GM18951 (cell line): Measurements from ENCODE around the gene PANK2.
"Not testable (repeated sequence)": the region's sequence is repeated elsewhere in the genome, so short reads cannot be mapped to it uniquely, and the experiment has no call there.

Experiments used
- POLR2A ChIP-seq: IDR thresholded peaks from 4 replicates; pipeline ENCODE4 v1.6.1; 2011; ENCODE audit warnings: mild to moderate bottlenecking; ENCODE audit not compliant: insufficient read length, insufficient read depth; ENCODE audit errors: extremely low read depth
- in situ Hi-C: fragments of 300-500 bp; cut with MboI; formaldehyde crosslinking; loops from one replicate; pipeline ENCODE4 v1.12.0; 2022; ENCODE audit warnings: low sequenced_read_pairs, mixed read lengths, inconsistent platforms; ENCODE audit not compliant: unreplicated experiment

Gene PANK2

DNA sequence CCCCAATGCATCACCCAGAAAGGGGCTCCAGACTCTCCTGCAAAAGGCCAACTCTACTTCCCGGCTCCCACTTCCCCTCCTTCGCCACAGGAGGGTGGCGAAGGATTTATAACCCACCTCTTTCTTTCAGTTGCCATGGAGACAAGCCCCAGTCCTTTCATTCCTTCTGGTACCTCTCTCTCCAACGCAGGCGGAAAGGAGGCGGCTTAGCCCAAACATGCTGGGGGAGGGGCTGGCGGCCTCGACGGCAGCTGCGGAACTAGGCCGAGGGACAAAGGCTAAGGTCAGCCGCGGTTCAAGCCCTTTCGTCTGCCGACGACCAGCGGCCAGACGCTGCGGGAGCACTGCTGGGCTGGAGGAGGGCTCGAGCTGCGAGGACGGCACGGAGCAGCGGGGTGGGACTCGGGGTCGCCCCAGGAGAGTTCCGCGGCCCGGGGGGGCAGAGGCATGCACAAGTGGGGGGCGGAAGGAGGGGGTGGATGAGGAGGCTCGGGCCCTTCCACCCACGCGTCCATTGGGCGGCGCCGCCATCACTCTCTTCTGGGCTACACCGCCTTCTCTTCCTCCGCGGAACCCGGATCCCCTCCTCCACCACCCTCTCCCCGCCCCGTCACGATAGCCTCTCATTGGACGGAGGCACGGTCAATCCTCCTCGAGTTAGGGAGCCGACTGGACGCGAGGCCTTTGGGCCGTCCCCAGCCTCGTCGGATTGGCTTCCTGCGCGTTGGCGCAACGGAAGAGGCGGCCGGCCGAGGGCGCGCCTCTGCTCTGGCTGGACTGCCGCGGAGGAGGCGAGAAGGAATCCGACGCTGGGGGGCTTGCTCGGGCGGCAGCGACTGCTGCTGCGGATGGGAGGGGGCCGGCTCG lies at the start of gene PANK2:
PANK2 (plus strand) TSS at position 766 of the 867 bp plus-strand sequence.
- in situ Hi-C loops: no loop called here
- TF ChIP-seq POLR2A: peak; percentile 80

DNA sequence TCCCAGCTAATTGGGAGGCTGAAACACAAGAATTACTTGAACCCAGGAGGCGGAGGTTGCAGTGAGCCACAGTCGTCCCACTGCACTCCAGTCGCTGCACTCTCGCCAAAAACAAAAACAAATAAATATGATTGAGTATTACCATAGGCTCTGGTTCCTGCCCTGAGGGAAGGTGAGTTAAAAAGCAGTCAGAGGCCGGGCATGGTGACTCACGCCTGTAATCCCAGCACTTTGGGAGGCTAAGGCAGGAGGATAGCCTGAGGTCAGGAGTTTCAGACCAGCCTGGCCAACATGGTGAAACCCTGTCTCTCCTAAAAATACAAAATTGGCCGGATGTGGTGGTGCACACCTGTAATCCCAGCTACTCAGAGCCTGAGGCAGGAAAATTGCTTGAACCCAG lies 49.0 kb upstream of the PANK2 start:
- in situ Hi-C loops: not testable (repeated sequence)

DNA sequence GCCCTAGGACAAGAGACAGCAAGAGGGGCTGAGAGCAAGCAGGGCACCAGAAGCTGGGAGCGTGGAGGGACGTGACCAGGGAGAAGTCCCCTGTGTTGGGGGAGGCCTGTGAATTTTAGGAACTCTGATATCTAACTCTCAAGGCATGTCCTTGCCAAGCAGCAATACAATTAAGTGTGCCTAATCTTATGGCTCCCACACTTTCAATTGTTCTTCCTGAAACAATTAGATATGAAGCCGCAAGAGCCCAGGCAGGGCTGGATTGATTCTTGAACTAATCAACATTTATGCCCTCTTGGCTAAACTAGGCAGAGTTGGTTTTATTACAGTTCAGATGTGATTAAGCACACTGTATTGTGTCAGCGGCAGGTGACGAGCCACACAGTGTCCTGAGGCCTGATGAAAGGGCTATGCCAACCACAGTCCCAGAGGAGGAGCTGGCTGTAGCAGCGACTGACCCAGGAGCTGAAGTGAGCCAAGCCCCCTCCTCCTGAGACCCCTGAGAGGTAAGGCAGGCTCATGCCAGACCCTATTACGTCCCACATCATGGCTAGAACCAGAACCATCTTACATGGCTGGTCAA lies 46.7 kb upstream of the PANK2 start:
- in situ Hi-C loops: no loop called here
- no peak for TF ChIP-seq POLR2A

DNA sequence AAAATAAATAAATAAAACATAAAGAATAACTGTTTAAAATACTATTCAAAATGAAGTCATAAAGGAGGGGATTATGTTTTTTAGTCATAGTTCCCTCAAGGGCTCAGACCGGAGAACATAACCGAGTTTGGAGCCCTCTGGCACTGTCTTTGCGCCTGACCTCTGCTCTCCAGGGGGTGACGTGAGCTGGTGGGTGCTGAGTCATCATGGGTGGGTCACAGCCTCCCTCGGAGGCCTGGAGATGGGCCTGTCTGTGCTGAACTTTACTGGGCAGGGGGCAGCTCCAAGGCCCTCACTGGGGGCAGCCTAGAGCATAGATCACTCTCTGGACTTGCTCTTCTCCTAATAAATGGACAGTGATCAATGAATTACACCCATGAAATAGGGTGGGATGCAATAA lies 45.7 kb upstream of the PANK2 start:
- in situ Hi-C loops: no loop called here
- no peak for TF ChIP-seq POLR2A

DNA sequence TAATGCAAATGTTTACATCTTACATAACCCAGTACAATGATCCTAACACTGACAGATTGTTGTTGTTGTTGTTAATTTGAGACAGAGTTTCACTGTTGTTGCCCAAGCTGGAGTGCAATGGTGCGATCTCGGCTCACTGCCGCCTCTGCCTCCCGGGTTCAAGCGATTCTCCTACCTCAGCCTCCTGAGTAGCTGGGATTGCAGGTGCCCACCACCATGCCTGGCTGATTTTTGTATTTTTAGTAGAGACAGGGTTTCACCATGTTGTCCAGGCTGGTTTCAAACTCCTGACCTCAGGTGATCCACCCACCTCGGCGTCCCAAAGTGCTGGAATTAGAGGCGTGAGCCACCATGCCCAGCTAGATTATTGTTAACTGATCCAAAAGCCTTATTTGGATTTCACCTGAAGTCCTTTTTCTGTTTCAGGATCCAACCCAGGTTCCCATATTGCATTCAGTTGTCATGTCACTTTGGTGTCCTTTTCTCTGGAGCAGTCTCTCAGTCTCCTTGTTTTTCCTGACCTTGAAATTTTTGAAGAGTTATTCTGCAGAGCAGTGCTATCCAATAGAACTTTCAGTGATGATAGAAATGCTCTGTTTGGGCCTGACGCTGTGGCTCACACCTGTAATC lies 45.1 kb upstream of the PANK2 start:
- in situ Hi-C loops: not testable (repeated sequence)

DNA sequence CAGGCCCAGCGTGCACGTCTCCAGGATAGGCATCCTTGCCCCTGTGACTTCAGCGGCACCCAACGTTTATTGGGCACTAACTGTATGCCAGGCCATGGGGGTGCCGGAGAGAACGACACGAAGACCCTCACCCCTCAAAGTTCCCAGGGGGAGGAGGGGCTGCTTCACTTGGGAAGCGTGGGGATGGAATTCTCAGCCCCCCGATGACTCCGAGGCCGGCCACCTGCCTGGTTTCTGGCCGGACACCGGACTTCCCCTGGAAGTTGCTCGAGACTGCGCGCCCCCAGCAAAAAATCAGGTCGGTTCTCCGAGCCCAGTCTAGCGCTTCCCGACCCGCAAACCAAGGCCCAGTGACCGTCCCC lies 42.8 kb upstream of the PANK2 start:
- no peak for TF ChIP-seq POLR2A
- in situ Hi-C loops: no loop called here

DNA sequence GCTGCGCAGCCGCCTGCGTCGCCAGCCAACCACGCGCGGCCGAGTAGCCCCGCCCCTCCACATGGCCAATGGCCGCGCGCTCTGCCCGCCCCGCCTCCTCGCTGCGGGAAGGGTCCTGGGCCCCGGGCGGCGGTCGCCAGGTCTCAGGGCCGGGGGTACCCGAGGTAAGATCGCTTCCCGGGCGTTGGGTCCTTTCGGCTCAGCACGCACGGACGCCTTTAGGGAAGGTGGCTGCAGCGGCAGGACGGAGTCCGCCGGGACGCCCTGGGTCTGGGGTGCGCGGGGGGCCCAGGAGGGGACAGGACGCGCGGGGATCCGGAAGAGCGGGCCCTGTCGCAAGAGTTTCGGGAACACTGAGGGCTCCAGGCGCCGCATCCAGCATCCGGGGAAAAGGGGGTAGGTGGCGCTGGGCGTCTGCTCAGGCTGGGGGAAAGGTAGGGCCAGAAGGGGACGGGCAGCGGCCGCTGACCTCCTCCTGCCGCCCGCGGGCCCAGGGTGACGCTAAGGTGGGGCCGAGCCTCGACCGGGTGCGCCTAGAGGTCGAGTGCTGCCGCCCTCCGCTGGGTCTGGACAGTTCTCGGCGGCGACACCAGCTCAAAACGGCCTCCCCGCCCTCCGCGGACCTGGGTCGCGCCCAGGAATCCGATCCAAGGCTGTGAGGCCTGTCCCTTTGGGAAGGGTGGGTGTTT lies 42.3 kb upstream of the PANK2 start, which contains the start of gene MAVS:
MAVS (plus strand) TSS at position 95 of the 689 bp plus-strand sequence. CDS start 7,791 bp downstream, outside the sequence.
- peak; percentile 90 for TF ChIP-seq POLR2A
- in situ Hi-C loops: no loop called here

DNA sequence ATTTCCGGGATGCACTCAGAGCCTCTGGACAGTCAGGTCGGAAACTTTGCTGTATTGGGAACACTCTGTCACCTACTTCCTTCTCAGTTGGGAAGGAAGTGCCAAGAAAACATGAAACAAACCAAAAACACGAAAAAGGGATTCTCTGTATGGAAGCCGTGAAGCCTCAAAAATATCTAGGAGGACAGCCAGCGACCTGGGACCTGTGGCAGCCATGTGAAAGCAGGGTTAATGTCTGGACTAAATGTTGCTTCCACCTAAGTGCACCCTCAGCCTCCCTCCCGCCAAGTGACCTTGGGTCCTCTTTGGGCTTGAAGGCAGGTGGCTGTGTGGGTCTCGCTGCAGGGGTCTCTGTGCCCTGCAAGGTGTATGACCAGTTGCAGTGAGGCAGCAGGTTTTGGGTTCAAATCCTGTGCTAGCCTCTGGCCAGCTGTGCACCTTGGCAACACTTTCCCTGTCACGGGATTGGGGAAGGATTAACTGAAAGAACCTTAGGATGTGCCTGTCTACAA lies 41.7 kb upstream of the PANK2 start:
- in situ Hi-C loops: no loop called here

DNA sequence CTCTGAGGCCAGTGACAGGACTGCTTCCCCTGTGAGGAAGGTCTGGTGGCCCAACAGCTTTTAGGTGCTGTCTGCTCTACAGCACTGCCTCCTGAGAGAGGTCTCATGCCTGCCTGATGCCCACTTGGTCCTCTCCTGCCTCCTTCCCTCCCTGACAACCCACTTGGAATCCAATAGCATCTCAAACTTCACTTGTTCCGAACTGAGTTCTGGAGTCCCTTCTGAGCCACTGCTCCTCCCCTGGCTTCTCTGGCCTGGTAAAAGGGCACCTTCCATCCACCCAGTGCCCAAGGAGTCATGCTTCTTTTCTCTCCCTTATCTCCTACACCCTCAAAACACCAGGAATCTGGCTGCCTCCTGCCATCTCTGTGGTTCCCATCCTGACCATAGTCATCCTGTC lies 40.6 kb upstream of the PANK2 start:
- in situ Hi-C loops: no loop called here
- no peak for TF ChIP-seq POLR2A

More for the DNA sequence above, 41.7 kb upstream of the PANK2 start:
- TF ChIP-seq POLR2A: no peak

DNA sequence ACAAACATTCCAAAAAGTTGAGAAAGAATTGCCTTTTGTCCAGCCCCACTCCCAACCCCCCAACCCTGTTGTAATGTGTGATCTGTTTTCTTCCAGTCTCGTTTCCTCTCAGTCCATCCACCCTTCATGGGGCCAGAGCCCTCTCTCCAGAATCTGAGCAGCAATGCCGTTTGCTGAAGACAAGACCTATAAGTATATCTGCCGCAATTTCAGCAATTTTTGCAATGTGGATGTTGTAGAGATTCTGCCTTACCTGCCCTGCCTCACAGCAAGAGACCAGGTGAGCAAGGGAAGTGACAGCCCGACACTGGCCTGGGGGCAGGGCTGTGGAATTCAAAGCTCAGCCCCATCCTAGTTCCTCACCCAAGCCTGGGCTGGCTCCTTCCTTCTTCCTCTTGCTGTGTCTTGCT lies 34.7 kb upstream of the PANK2 start:
- in situ Hi-C loops: no loop called here
- TF ChIP-seq POLR2A: no peak

DNA sequence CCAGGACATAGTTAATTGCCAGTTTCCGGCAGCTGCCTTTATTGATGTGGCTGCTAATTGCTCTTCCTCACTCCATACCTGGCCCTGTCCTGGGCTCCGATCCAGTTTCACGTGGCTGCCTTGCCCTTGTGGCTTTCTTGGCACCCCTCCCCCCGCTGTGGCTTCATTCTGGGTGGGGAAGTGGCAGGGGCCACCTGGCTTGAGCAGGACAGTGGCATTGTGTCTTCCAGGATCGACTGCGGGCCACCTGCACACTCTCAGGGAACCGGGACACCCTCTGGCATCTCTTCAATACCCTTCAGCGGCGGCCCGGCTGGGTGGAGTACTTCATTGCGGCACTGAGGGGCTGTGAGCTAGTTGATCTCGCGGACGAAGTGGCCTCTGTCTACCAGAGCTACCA lies 31.8 kb upstream of the PANK2 start:
- TF ChIP-seq POLR2A: no peak
- in situ Hi-C loops: no loop called here

DNA sequence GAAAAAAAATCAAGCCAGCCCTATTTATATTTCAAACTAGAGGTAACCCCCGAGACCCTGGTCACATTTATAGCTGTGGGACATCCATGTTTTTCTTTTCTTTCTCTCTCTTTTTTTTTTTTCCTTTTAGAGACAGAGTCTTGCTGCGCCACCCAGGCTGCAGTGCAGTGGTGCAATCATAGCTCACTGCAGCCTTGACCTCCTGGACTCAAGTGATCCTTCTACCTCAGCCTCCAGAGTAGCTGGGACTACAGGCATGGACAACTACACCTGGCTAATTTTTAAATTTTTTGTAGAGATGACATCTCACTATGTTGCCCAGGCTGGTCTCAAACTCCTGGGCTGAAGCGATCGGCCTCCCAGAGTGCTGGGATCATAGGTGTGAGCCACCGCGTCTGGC lies 30.5 kb upstream of the PANK2 start:
- no peak for TF ChIP-seq POLR2A
- in situ Hi-C loops: no loop called here

DNA sequence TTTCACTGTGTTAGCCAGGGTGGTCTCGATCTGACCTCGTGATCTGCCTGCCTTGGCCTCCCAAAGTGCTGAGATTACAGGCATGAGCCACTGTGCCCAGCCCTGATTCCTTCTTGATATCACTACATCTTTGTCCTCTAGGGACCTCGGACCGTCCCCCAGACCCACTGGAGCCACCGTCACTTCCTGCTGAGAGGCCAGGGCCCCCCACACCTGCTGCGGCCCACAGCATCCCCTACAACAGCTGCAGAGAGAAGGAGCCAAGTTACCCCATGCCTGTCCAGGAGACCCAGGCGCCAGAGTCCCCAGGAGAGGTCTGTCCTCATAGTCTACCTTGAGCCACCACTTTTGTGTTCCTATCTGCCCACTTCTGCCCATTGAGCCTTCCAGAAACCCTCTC lies 28.0 kb upstream of the PANK2 start:
- in situ Hi-C loops: no loop called here

More for the DNA sequence above, 28.0 kb upstream of the PANK2 start:
- TF ChIP-seq POLR2A: no peak
